Ovary (tissue), 9 donors: ENCODE results near the gene AQP5. TPM values are rescaled to one million over a fixed set of nuclear protein-coding genes. Genes with fewer than 3 reads are reported as not detected.

Experiments used
- DNase-seq, 5 donors: peaks; one replicate each; pipeline ENCODE4 v3.0.0-alpha.2; 2019 to 2020
- H3K27ac ChIP-seq, 2 donors: fragments of 200-600 bp; one replicate each; pipeline versions ENCODE4 v1.5.1 to v1.8.0; 2019 to 2022
- H3K27me3 ChIP-seq: fragments of 200-600 bp; one replicate; pipeline ENCODE4 v1.8.0; 2022
- H3K36me3 ChIP-seq: fragments of 200-600 bp; sonication (generic); one replicate; pipeline ENCODE4 v1.5.1; 2019
- H3K4me1 ChIP-seq: one replicate; pipeline ENCODE4 v1.8.1; 2013; ENCODE audit warnings: mild to moderate bottlenecking, moderate library complexity; ENCODE audit not compliant: insufficient read depth
- H3K4me3 ChIP-seq: fragments of 200-600 bp; sonication (generic); one replicate; pipeline ENCODE4 v1.5.1; 2017
- H3K9me3 ChIP-seq, 2 donors: fragments of 200-600 bp in 1 of 2; sonication (generic) in 1 of 2; one replicate each; pipeline versions ENCODE4 v1.5.1 to v1.8.1; 2013 to 2019; ENCODE audit warnings: mild to moderate bottlenecking in 1 of 2, moderate library complexity in 1 of 2
- CTCF ChIP-seq, 3 donors: fragments of 450-650 bp in 2 of 3; fragments of 200-600 bp in 1 of 3; IDR thresholded peaks; one replicate each; pipeline versions ENCODE4 v1.5.1 to v1.8.0; 2016 to 2022; ENCODE audit warnings: antibody characterized with exemption in 3 of 3, mild to moderate bottlenecking in 1 of 3
- EP300 ChIP-seq: sonication (generic); formaldehyde crosslinking; IDR thresholded peaks from one replicate; pipeline ENCODE4 v1.6.1; 2017; ENCODE audit warnings: antibody characterized with exemption
- POLR2A ChIP-seq: fragments of 450-650 bp; IDR thresholded peaks from one replicate; pipeline ENCODE4 v1.6.1; 2017; ENCODE audit warnings: antibody characterized with exemption, mild to moderate bottlenecking, moderate library complexity
- WGBS, 3 donors: extraction: QIAGEN DNeasy Blood & Tissue Kit in 1 of 3; methylation state at CpG; one replicate each; pipeline versions ENCODE4 v1.1.5 to v1.1.7; 2013 to 2017; 5-methylcytosine and 5-hydroxymethylcytosine counted together
- intact Hi-C, 4 donors: fragments of 100-400 bp; cut with DNase I; formaldehyde crosslinking; loops; one replicate each; pipeline versions ENCODE4 v1.11.0 to v1.15.1; 2022 to 2023
- polyA plus RNA-seq, 2 donors: library from polyadenylated mRNA; stranded (reverse); fragments of 200-250 nt in 1 of 2; fragments of 350-450 nt in 1 of 2; fragmentation: Illumina TruSeq in 1 of 2; extraction: RNeasy Lipid Tissue Mini Kit (QIAGEN cat#74804) in 1 of 2; gene quantifications; one replicate each; pipeline ENCODE4 v1.2.3, GENCODE V29; 2013 to 2014
- total RNA-seq, 7 donors: library from RNA; depleted of rRNA in 2 of 7; stranded (reverse); fragments of >200 nt in 2 of 7; fragmentation: NEBNext Ultra II Directional in 3 of 7; extraction: Animal tissue kit (Norgen Biotek cat#: 25700) in 3 of 7; gene quantifications; one replicate each; pipeline versions ENCODE4 v1.1.0 to v1.2.4, GENCODE V29; 2016 to 2023
- donor health status: DM: no; HTN: no; CAD: no; lungs with moderate emphysema.
- donor health status: DM: no; HTN: no; CAD: no.
- donor health status: Bipolar disorder and iron deficiency.
- donor health status: DM: yes; HTN: yes; CAD: no.
- donor health status: DM: no; HTN: no; CAD: no.
- donor health status: DM: yes; HTN: yes; CAD: no.

Gene AQP5
- total and polyA plus RNA-seq, 9 donors: 0.12 to 0.92 (median 0.50) TPM; not detected in 4

- Histone ChIP-seq H3K27ac (no peak overlapping the region), H3K4me3 (no peak overlapping the region), H3K27me3 (no peaks in the 10 kb centered on the region), H3K9me3 (no peaks in the 10 kb centered on the region), H3K4me1 (peaks cover 2% of the 10 kb centered on the region), H3K36me3 (no peaks in the 10 kb centered on the region)
- 83 to 89% (median 88%) methylated on average over 12 of the region's 12 CpGs for WGBS, 3 donors
- TF ChIP-seq EP300 (no peak), CTCF (IDR thresholded peaks at IDR 0.05) (no peak), POLR2A (no peak)
- DNase-seq: peak in 1 of 5 donors; percentile 10
- intact Hi-C loops: no loop called here
These were observed 44.4 kb upstream of the AQP5 start for GRCh38 chr12:49917166-49917787.

DNA sequence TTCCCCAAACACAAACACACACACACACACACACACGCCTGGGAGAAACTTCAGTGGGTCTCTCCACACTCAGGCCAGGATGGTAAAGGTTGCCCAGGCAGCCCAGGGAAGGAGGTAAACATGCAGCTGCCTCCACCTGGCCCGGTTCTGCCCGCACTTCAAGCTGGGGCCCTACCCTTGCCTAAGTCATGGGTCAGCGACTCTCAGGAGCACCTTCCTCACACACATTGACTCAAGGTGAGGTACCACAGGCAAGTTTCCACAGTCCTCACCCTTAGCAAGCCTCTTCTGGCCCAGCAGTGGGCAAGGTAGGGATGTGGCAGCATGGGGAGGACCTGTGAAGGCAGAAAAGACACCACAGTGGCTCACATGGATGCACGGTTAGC, 43.9 kb upstream of the AQP5 start:
- 83 to 96% (median 85%) methylated on average over 5 of the region's 5 CpGs for WGBS, 3 donors
- peak in 1 of 5 donors; percentile 23 for DNase-seq
- peaks cover 6% of the 10 kb centered on the region for H3K4me1 ChIP-seq
- TF ChIP-seq CTCF (IDR thresholded peaks at IDR 0.05) (no peak), EP300 (no peak), POLR2A (no peak)
- no peaks in the 10 kb centered on the region for H3K36me3 ChIP-seq
- H3K27ac ChIP-seq: no peak overlapping the region
- intact Hi-C loops: no loop called here
- H3K27me3 ChIP-seq: no peaks in the 10 kb centered on the region
- H3K4me3 ChIP-seq: no peak overlapping the region
- no peaks in the 10 kb centered on the region for H3K9me3 ChIP-seq

- no peak overlapping the region for H3K27ac ChIP-seq
- H3K27me3 ChIP-seq: no peaks in the 10 kb centered on the region
- H3K4me1 ChIP-seq: peaks cover 17% of the 10 kb centered on the region
- no peaks in the 10 kb centered on the region for H3K9me3 ChIP-seq
- intact Hi-C loops: no loop called here
- no peak overlapping the region for H3K4me3 ChIP-seq
- TF ChIP-seq POLR2A: no peak
- TF ChIP-seq CTCF (IDR thresholded peaks at IDR 0.05): no peak
- peak; percentile 16 for TF ChIP-seq EP300
- peak in 2 of 5 donors; percentile 34 to 55 for DNase-seq
- 33 to 45% (median 38%) methylated on average over 12 of the region's 12 CpGs for WGBS, 3 donors
- no peaks in the 10 kb centered on the region for H3K36me3 ChIP-seq
These were observed 41.3 kb upstream of the AQP5 start for GRCh38 chr12:49920241-49920914.

DNA sequence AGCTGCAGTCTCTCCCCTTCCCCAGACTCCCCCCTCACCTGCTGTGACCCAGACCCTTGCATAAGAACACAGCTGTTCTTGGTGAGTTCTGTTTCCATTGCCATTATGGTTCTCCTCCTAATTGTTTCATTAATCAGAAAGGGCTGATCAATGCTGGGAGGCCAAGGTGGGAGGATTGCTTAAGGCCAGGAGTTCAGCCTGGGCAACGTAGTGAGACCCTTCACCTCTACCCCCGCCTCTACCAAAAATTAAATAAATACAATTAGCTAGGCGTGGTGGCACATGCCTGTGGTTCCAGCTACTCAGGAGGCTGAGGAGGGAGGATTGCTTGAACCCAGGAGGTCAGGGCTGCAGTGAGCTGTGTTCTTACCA, 40.8 kb upstream of the AQP5 start:
- Histone ChIP-seq H3K9me3 (no peaks in the 10 kb centered on the region), H3K4me1 (peaks cover 17% of the 10 kb centered on the region), H3K36me3 (no peaks in the 10 kb centered on the region), H3K27me3 (no peaks in the 10 kb centered on the region), H3K27ac (no peak overlapping the region), H3K4me3 (no peak overlapping the region)
- peak in 1 of 5 donors; percentile 11 for DNase-seq
- intact Hi-C loops: no loop called here
- WGBS, 3 donors: 73 to 83% (median 75%) methylated on average over 3 of the region's 3 CpGs
- no peak for TF ChIP-seq EP300
- TF ChIP-seq CTCF (IDR thresholded peaks at IDR 0.05): no peak
- no peak for TF ChIP-seq POLR2A
